MM.1S (cell line): ENCODE measurements around the gene CBFA2T2.

Source experiments
- CTCF ChIP-seq: fragments of 300-600 bp; sonication (generic); IDR thresholded peaks from 2 replicates; pipeline ENCODE4 v1.5.1; 2016; ENCODE audit warnings: antibody characterized with exemption, low read length, mixed read lengths
- EZH2 ChIP-seq: fragments of 300-600 bp; sonication (generic); optimal IDR thresholded peaks from 2 replicates; pipeline ENCODE3; 2017; ENCODE audit warnings: low read depth, mild to moderate bottlenecking, antibody characterized with exemption, low read length, mixed read lengths

- TF ChIP-seq CTCF (no peak), EZH2 (no peak)
These were observed 139.6 kb downstream of the CBFA2T2 start for GRCh38 chr20:33629533-33629932.
